RKO (cell line): ENCODE results near the gene ADAP1.

Experiments
- DNase-seq: peaks from one replicate; pipeline ENCODE4 v3.0.0-alpha.2; 2016; ENCODE audit warnings: low spot score

Gene ADAP1

DNA sequence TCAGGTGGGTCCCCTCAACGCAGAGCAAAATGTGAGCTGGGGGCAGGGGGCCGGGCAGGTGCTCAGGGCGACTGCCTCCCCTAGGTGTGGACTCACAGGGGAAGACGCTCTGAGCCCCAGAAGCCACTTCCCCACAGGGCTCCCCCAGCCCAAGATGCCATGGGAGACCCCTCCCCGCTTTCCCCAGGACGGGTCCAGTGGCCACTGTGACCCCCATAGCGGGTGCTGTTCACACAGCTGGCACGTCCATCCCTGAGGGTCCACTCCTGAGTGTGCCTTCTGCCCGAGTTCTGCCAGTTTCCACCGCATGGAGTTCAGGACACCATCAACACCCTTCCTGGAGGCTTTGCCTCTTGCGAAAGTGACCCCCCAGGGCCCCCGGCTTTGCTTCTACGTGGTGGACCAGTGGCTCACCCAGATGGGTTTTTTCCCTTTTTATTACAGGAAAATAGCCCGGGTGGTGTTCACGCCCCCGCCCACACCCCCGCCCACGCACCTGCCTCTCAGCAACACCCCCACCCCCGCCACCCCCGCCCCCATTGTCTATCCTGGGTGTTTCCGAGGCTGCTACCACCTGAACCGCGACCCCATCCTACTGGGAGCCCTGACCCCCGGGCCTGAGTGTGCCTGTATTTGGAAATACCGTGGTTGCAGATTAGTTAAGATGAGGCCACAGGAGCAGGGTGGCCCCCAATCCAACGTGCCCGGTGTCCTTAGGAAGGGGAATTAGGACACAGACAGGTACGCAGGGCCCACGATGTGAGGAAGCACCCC is 32.0 kb downstream of the ADAP1 start:
- no peak for DNase-seq

DNA sequence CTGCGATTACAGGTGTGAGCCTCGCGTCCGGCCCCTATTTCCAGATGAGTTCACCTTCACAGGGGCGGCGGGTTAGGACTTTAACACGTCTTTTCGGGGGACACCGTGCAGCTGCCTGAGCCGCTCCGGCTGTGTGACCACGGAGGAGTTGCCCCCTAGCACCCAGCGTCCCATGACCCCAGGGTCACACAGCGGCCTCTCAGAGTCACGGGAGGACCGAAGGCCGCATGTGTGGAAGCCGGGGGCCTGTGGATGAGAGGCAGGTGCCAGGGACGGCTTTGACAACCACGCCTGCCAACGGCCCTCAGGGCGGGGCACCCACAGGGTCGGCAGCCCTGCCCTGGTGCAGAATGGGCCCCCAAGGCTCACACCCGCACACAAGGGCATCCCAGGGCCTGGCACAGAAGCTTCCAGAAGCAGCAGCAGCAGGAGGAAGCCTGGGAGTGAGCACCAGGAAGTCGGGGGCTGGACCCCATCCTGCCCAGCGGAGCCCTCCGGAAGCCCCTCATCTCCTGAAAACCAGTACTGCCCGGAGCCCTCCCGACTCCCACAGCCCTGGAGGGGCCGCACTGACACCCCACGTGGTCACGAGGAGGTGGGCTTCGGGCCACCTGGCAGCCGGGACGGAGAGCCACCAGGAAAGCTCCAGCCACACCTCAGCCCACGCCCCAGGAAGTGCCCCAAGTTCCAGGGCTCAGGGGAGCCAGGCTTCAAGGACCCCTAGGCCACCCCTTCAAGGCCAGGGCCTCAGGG is 32.7 kb downstream of the ADAP1 start:
- no peak for DNase-seq

DNA sequence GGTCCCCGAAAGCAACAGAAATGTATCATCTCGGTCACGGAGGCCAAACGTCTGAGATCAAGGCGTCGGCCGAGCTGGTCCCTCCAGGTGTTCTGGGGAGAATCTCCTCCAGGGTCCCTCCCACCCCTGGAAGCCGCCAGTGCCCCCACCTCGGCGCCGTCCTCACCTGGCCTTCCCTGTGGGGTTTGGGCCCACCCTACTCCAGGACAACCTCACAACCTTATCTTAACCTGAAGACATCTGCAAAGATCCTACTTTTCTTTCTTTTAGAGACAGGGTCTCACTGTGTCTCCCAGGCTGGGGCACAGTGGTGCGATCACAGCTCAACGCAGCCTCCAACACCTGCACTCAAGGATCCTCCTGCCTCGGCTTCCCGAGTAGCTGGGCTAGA is 33.4 kb downstream of the ADAP1 start:
- DNase-seq: no peak

DNA sequence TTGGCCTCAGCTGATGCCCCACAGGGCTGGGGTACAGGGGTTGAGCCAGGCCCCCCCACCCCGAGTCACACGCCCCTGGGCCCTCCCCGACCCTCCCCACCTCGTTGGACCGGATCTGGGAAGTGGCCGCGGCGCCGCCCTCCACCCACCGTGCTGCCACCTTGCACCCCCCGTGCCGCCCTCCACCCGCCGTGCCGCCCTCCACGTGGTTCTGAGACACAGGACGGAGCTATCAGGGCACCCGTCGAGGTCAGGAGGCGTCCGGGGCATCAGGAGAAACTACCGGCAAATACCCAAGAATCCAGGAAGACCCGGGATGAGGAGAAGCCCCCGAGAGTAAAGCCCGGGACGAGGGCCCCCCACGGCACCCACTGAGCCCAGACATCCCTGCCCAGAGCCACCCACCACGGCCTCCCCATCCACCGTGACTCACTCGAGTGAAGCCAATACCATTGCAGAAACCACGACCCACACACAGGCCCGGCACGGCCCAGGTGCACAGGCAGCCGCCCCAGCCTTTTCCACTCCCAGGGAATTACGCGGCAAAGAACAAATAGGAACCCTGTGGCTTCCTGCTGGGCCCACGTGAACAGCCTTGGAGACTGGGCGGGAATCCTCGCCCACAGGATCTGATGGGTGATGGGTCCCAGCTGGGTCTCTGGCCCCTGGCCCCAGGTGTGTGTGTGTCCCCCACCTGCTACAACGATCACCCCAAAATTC is 34.0 kb downstream of the ADAP1 start:
- no peak for DNase-seq

DNA sequence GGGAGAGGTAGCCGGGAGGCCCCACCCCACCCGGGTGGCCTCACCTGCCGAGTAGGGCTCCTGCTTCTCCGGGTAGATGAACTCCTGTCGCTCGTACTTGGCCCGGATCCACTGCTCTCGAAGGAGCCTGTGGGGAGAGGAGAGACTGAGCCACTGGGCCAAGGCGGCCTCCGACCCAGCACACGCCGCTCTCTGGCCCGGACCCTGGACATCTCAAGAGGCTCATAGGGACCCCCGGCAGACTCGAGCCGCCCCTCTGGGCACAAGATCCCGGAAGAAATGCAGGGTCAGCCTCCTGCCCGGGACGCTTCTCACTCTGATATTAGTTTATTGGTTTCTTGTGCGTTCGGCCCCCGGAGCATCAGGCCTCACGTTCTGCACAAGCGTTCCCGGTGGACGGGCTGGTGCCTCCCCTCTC is 34.5 kb downstream of the ADAP1 start:
- DNase-seq: no peak

DNA sequence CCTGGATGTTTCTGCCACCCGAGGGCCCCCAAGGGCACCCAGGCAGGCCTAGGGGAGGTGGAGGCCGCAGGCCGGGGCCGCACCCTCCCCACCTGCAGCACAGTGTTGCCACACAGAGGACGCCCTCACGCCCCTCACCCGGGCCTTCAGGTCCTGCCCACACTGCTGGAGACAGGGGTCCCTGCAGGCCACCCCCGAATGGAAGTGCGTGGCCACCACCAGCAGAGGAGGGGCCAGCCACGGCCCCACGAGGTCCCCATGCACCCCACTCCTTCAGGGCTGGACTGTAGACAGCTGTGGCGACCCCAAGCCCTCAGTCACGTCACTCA is 35.4 kb downstream of the ADAP1 start:
- no peak for DNase-seq

DNA sequence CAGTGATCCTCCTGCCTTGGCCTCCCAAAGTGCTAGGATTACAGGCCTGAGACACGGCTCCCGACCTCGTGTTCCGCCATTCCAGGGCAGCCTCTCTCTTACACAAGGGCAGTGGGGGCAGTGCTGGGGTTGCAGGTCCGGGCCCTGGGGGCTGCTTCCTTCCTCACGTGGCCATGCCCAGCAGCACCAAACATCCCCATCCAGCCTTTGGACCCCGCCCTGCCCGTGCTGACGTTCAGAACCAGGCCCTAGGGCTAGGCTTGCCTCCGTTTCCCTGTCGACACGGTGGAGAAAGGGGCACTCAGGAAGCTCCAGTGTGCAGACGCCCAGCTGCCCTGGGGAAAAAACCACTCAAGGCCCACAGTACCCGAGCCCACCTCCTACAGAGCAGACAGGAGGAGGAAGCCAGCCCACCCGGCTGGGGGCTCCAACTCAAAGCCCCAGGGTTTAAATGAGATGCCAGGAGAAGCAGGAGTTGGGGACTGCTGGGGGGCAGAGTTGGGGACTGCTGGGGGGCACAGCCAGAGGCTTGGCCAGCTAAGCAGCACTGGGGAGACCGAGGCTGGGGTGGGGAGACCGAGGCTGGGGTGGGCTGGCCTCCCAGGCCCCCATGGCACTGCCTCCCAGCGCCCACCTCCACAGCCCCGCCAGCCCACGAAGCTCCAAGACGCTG is 35.9 kb downstream of the ADAP1 start:
- no peak for DNase-seq

DNA sequence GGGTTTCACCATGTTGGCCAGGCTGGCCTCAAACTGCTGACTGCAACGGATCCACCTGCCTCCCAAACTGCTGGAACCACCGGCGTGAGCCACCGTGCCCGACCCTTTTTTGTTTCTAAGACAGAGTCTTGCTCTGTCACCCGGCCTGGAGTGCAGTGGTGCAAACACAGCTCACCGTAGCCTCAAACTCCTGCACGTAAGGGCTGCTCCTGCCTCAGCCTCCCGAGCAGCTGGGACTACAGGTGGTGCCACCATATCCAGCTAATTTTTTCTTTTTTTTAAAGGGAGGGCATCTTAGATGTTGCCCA is 36.4 kb downstream of the ADAP1 start:
- no peak for DNase-seq

DNA sequence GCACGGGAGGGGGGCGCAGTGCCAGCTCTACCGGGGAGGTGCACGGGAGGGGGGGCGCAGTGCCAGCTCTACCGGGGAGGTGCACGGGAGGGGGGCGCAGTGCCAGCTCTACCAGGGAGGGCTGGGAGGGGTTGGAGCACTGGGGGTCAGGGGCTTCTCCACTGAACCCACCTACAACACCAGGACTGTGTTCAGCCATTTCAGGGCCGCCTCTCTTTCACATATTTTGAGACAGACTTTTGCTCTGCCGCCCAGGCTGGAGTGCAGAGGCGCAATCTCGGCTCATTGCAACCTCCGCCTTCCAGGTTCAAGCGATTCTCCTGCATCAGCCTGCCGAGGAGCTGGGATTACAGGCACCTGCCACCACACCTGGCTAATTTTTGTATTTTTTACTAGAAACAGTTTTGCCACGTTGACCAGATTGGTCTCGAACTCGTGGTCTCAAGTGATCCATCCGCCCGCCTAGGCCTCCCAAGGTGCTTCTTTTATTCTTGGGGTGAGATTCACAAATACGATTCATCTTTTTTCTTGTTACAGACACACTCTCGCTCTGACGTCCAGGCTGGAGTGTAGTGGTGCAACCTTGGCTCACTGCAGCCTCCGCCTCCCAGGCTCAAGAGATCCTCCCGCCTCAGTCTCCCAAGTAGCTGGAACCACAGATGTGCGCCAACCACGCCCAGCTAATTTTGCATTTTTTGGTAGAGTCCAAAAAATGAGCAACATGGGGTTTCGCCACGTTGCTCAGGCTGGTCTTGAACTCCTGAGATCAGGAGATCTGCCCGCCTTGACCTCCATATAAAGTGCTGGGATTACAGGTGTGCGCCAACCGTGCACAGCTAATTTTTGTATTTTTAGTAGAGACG is 37.0 kb downstream of the ADAP1 start:
- DNase-seq: no peak

DNA sequence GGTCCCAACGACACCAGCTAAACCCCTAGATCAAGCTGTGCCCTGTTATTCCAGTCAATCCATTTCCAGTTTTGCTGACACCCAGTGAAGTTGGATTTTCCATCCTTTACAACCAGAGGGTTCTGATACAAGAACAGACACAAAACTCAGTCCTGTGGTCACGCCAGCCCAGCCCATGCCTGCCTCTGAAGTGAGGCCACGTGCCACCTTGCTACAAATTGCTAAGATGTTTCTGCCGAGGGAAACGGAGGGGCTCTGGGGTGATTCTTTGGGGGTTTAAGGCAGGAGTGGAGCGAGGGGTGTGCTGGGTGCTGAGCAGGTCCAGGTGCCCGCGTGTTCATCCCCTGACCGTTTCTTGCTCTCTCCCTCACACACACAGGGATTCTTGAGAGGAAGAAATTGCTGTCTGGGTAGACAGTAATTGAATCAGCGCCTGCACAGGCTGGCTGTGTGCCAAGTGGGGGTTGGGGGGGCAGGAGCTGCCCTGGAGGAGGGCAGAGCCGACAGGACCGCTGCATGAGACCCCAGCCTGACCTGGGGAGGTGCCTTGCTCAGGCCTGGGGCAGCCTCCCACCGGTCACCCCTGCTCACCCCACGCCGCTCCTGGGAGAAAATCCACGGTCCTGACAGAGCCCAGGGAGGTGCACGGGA is 38.1 kb downstream of the ADAP1 start:
- DNase-seq: no peak

DNA sequence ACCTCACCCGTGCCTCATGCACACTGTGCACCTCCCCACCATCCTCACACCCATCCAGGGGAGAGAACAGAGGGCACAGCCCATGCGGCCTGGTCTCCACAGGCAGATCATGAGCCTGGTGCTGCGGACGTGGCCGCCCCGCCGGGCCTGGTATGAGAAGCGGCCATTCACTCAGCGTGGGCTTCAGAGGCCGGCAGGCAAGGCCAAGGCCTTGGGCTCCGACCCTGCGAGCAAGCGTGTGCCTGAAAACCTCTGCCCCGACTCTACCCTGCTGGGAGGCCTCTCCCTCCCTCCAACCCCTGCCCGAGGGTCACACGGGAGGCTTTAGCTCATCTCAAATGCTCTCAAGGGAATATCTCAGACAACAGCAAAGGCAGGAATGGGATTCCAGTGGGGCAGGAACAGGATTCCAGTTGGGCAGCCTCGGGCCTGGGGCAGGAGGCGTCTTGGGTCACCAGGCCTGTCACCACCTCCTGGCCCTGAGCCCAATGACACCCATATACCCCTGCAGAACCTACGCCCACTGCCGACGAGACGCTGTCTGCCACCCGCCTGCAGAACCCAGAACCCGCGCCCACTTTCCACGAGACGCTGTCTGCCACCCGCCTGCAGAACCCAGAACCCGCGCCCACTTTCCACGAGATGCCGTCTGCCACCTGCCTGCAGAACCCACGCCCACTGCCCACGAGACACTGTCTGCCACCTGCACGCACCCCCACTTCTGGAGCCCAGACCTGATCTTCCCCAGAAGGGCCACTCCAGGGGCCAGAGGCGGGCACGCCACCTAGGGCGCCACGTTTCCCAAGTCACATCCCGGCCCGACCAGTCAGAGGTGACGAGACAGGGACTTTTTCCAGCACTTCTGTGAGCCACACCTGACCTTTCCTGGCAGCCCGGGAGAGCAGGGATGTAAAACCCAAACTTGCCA is 38.9 kb downstream of the ADAP1 start:
- no peak for DNase-seq

DNA sequence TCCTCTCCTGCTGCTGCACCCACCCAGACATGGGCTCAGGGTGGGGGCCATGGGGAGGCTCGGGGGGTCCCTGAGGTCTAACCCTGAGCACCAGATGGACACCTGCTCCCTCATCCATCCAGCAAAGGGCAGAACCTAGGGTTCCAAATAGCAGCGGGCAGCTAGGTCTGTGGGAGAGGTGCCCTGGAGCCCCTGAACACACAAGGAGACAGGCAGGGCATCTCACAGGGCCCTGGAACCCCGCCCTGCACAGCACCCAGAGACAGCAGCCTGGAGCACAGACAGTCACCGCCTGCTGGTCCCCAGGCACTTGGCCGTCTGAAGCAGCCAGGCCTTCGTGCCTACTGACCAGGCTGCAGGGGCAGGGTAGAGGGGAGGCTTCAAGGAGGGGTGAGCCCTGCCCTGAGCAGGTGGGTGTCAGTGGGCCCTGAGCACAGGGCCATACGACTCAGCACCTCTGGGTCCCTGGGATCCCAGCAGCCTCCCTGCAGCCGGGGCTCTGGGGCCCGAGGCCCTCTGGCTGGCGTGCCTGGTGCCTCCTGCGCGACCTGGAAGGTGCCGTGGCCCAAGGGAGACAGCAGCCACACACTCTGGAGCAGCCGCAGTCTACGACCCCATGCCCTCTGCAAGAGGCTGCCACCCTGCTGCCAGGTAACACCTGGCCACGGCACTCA is 39.8 kb downstream of the ADAP1 start:
- no peak for DNase-seq

DNA sequence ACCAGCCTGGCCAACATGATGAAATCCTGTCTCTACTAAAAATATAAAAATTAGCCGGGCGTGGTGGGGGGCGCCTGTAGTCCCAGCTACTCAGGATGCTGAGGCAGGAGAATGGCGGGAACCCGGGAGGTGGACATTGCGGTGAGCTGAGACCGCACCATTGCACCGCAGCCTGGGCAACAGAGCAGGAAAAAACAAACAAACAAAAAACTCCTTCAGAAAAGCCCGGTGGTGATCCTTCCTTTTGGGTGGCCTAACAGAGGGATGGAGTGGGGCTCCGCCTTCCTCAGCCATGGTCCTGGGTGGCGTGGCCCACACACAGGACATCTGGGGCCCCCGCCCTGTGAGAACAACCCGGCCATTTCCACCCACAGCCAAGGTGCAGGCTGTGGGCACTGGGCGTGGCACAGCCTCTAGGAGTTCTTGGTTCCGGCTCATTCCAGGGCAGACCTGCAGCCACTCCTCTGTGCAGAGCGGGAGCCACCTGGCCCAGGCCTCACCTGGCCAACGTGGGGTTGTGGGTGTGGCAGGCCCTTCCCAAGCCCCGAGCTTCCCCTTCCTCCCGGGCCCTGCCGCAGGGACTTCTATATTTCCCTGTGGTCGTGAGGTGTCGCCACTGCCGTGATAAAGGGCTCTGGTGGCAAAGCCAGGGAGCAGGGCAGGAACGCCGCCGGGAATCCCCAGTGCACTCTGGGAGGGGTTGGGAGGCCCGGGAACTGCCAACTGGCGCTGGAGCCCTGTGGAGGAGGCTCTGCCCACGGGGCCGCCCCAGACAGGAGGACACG is 40.6 kb downstream of the ADAP1 start:
- DNase-seq: no peak

DNA sequence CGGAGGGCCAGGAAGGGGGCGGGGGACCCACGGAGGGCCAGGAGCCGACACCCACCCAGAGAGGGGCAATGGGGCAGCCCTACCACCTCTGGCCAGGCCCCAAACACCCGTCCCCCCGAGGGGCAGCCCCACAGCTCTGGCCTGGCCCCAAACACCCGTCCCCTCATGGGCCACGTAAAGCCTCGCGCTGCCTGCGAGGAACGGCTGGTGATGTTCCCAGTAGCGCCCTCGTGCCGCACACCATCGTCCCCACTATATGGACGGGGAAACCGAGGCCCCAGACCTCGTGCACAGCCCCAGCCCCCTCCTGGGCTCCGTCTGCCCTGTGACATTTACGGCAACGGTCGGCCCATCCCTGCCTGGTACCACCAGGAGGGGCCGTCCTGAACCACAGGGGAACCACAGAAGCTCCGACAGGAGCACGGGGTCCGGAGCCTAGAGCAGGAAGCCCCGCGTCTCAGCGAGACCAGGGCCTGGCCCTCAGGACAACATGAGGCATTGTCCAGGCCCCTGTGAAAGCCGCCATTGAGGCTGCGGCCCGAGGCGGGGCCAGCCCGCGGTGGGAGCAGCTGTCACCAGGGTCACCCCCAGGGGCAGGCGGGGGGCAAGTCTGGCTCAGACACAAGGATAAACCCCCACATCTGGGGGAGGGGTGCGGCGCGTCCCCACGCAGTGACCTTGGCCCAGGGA is 42.5 kb downstream of the ADAP1 start:
- no peak for DNase-seq

DNA sequence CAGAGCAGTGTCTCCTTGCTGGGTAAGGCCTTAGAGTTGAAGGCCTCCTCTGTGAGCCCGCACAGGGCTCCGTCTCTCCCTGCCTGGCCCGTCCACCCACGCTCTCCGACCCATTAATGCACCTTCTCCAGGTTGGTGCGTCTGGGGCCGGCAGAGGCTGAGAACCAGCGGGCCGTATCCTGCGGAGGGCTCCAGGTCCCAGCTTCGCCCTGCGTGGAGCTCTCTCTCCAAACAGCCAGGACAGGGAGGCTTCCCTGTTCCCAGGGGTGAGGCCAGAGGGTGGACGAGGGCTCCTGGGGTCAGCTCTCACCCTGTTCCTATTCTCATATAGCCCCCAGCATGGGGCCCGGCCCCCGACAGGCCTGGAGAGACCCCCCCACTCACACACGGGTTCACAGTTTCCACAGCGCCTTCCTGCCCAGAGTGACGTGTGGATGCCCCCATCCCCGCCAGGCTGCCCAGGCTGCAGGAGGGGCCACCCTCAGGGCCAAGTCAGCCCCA is 43.5 kb downstream of the ADAP1 start:
- no peak for DNase-seq

DNA sequence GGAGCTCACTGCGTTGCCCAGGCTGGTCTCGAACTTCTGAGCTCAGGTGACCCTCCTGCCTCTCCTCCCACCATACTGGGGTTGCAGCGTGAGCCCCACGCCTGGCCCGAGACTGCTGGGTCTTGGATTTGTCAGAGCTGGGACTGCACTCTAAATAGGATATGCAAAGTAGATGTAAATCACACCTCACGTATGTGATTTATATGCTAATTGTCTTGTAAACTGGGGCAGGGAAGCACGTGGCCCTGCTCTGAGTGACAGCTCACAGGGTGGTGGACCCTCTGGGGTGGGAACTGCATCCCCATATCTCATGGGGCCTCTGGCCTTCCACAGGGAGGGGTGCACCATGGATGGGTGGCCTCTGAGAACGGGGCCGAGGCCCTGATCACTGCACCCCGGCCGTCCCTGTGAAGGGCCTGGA is 44.0 kb downstream of the ADAP1 start:
- DNase-seq: no peak

DNA sequence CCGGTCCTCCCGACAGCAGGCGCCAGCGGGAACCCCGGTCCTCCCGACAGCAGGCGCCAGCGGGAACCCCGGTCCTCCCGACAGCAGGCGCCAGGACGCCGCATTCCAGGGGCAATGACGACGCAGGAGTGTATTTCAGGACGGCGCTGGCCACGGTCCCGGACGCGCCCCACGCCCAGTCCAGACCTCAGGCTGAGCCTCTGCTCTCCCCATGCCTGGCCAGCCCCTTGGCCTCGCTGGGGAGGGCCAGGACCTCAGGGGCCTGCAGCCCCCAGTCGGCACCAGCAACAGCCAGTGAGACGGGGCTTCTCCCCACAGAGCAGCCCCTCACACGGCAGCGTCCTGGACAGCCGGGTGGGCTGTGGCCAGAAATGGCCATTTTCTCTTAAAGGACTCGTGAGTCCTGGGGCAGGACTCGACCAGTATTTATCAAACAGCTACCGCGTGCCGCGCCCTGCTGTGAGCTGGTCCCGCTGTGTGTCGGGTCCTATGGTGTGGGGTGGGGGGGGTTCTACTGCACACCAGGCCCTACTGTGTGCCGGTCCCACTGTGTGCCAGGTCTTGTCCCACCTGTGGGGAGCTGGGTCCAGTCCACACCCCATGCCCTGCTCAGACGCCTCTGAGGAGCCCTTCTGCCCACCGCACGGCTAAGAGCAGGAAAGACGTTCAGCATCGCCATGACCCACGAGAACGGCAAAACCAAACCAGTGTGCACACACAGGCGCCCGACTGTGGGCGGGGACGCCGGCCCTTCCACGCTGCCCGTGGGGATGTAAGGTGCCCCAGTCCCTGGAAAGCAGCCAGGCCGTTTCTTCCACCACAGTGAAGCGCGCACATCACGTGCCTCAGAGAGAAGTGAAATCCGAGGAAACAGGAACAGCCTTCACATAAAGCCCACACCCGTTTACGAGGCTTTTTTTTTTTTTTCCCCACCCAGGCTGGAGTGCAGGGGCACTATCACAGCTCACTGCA is 44.8 kb downstream of the ADAP1 start:
- no peak for DNase-seq
